B cell (primary cell): Measurements from ENCODE around the gene DPYSL4. TPM values are rescaled to one million over a fixed set of nuclear protein-coding genes. Genes with fewer than 3 reads are reported as not detected.

ENCODE experiments used
- ATAC-seq: fragments of 200-7000 bp; cut with Tn5 transposase; one replicate; pipeline ENCODE4 v1.10.0; 2021; ENCODE audit warnings: low read depth, mild to moderate bottlenecking, moderate number of reproducible peaks, moderate library complexity
- CTCF ChIA-PET: fragments of 350-600 bp; sonication (Branson Sonifier 250); formaldehyde crosslinking; loops from one replicate; lab custom pipeline; 2021; ENCODE audit warnings: antibody characterized with exemption, inconsistent platforms; lab: Charles Lee
- POLR2A ChIA-PET: fragments of 350-600 bp; sonication (Branson Sonifier 250); formaldehyde crosslinking; loops from one replicate; lab custom pipeline; 2021; ENCODE audit warnings: antibody characterized with exemption; lab: Charles Lee
- DNase-seq: peaks from one replicate; pipeline ENCODE4 v3.0.0; 2013
- H2AFZ ChIP-seq: 2 replicates; pipeline ENCODE4 v1.6.1; 2012; ENCODE audit warnings: mild to moderate bottlenecking, low read depth, low read length; ENCODE audit not compliant: insufficient read depth, poor library complexity, severe bottlenecking
- H3K27ac ChIP-seq, 2 donors: 1 replicate in 1 of 2; 2 replicates in 1 of 2; pipeline ENCODE4 v1.5.1; 2012 to 2013; ENCODE audit warnings: low read length in 2 of 2, mild to moderate bottlenecking in 2 of 2, moderate library complexity in 1 of 2
- H3K27me3 ChIP-seq, 4 experiments: fragments of 200-600 bp in 1 of 4; sonication (generic) in 1 of 4; replicated peaks in 1 of 4; 1 replicate in 2 of 4; 2 replicates in 2 of 4; pipeline versions ENCODE4 v1.6.1 to v1.7.0; 2013 to 2016; ENCODE audit warnings: low read length in 3 of 4, mild to moderate bottlenecking in 2 of 4, mixed read lengths in 1 of 4, moderate library complexity in 1 of 4; ENCODE audit not compliant: insufficient read depth in 4 of 4, control insufficient read depth in 3 of 4; ENCODE audit errors: control extremely low read depth in 1 of 4
- H3K36me3 ChIP-seq, 2 experiments: replicated peaks in 1 of 2; 1 replicate in 1 of 2; 2 replicates in 1 of 2; pipeline versions ENCODE4 v1.6.1 to v1.7.1; 2013; ENCODE audit warnings: low read length in 1 of 2; ENCODE audit not compliant: insufficient read depth in 2 of 2, control insufficient read depth in 1 of 2; ENCODE audit errors: control extremely low read depth in 1 of 2, extremely low read depth in 1 of 2
- H3K4me1 ChIP-seq, 2 donors: fragments of 200-600 bp in 1 of 2; sonication (generic) in 1 of 2; 1 replicate in 1 of 2; 2 replicates in 1 of 2; pipeline versions ENCODE4 v1.5.1 to v1.6.1; 2013 to 2017; ENCODE audit warnings: low read length in 2 of 2; ENCODE audit not compliant: control insufficient read depth in 2 of 2, insufficient read depth in 2 of 2
- H3K4me2 ChIP-seq: replicated peaks from 2 replicates; pipeline ENCODE3; 2012; ENCODE audit warnings: mild to moderate bottlenecking, low read depth, low read length; ENCODE audit not compliant: poor library complexity, severe bottlenecking
- H3K4me3 ChIP-seq, 5 experiments: fragments of 200-600 bp in 1 of 5; sonication (generic) in 1 of 5; 1 replicate in 3 of 5; 2 replicates in 2 of 5; pipeline versions ENCODE4 v1.5.1 to v1.7.0; 2011 to 2016; ENCODE audit warnings: low read length in 4 of 5, mild to moderate bottlenecking in 4 of 5, low read depth in 2 of 5, control low read depth in 1 of 5, moderate library complexity in 1 of 5; ENCODE audit not compliant: insufficient read depth in 1 of 5; ENCODE audit errors: control extremely low read depth in 1 of 5, extremely low read depth in 1 of 5
- H3K79me2 ChIP-seq: fragments of 200-600 bp; sonication (generic); one replicate; pipeline ENCODE4 v1.6.0; 2016; ENCODE audit warnings: low read length; ENCODE audit not compliant: control insufficient read depth, insufficient read depth
- H3K9ac ChIP-seq: fragments of 200-600 bp; sonication (generic); 2 replicates; pipeline ENCODE4 v1.6.1; 2017; ENCODE audit warnings: mild to moderate bottlenecking, low read length, moderate library complexity
- H3K9me3 ChIP-seq, 3 donors: one replicate each; pipeline versions ENCODE4 v1.6.1 to v1.7.1; 2013; ENCODE audit warnings: low read length in 2 of 3; ENCODE audit not compliant: control insufficient read depth in 2 of 3, insufficient read depth in 1 of 3; ENCODE audit errors: control extremely low read depth in 1 of 3
- H4K20me1 ChIP-seq: 2 replicates; pipeline ENCODE4 v1.6.0; 2012; ENCODE audit warnings: mild to moderate bottlenecking, low read length; ENCODE audit not compliant: insufficient read depth, control insufficient read depth, poor library complexity, severe bottlenecking
- H3K27ac Mint-ChIP-seq: one replicate; pipeline ENCODE4 v1.8.0; 2021; ENCODE audit warnings: mixed read lengths
- H3K27me3 Mint-ChIP-seq: one replicate; pipeline ENCODE4 v1.8.0; 2021; ENCODE audit warnings: mixed read lengths
- H3K4me1 Mint-ChIP-seq: one replicate; pipeline ENCODE4 v1.8.0; 2021; ENCODE audit warnings: mixed read lengths
- H3K4me3 Mint-ChIP-seq: one replicate; pipeline ENCODE4 v1.8.0; 2021; ENCODE audit warnings: mixed read lengths
- H3K9me3 Mint-ChIP-seq: one replicate; pipeline ENCODE4 v1.8.0; 2022; ENCODE audit warnings: mixed read lengths; ENCODE audit not compliant: insufficient read depth
- EZH2 ChIP-seq: IDR thresholded peaks from 2 replicates; pipeline ENCODE4 v1.6.1; 2012; ENCODE audit warnings: borderline replicate concordance, low read depth, mild to moderate bottlenecking, moderate library complexity, low read length; ENCODE audit not compliant: insufficient read depth, poor library complexity, severe bottlenecking
- WGBS: methylation state at CpG from one replicate; pipeline ENCODE4 v1.1.5; 2013; ENCODE audit warnings: missing lambda C conversion rate; ENCODE audit not compliant: insufficient coverage; 5-methylcytosine and 5-hydroxymethylcytosine counted together
- intact Hi-C: fragments of 100-400 bp; cut with micrococcal nuclease; formaldehyde crosslinking; loops from one replicate; pipeline ENCODE4 v1.10.0; 2022
- polyA plus RNA-seq: library from polyadenylated mRNA; depleted of rRNA; stranded (reverse); fragments of >200 nt; gene quantifications from 2 replicates; pipeline ENCODE4 v1.2.3, GENCODE V29; 2012
- total RNA-seq, 2 donors: library from RNA; stranded (reverse); fragments of 120-200 nt in 1 of 2; gene quantifications; 1 replicate in 1 of 2; 2 replicates in 1 of 2; pipeline versions ENCODE4 v1.2.3 to v1.2.4, GENCODE V29; 2013 to 2022
- TF ChIP-seq, protein P1 (sequence below): fragments of 200-600 bp; IDR thresholded peaks from one replicate; pipeline ENCODE4 v1.8.0; 2022; ENCODE audit warnings: antibody characterized with exemption, mild to moderate bottlenecking

The DPYSL4 gene
- total and polyA plus RNA-seq, 2 donors (not counting 1 experiment from before 2014, with no cell fraction given), result 0.03 to 0.22 TPM

DNA sequence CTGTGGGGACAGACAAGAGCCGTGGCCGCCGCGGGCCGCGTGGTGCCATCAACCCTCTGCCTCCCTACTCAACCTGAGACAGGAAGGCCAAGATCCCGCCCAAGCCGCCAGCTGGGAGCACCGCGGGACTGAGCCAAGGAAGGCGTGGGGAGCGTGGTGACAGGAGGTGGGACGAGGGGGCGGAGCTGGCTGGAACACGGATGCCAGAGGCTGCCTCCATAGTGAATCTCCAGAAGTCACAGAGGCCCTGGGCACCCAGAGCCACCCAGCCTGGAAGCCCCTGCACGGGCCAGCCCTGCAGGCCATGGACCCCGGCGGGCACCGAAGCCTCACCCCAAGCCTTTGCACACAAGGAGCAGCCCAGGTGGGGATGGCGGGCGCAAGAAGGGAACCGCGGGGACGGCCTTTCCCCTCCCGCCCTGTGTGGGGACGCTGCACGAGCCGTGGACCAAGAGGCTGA lies 18.1 kb upstream of the DPYSL4 start:
- Histone ChIP-seq H3K9ac (no peak overlapping the region), H3K4me2 (no peak overlapping the region), H3K4me3 (no peak overlapping the region), H3K9me3 (peaks cover 0 to 9% (median 0%) of the 10 kb centered on the region in 3 donors), H4K20me1 (no peaks in the 10 kb centered on the region), H3K36me3 (no peaks in the 10 kb centered on the region), H3K79me2 (no peaks in the 10 kb centered on the region), H3K4me1 (no peaks in the 10 kb centered on the region), H3K27ac (no peak overlapping the region), H3K27me3 (peaks cover 0 to 3% (median 0%) of the 10 kb centered on the region in 4 experiments), H2AFZ (no peak overlapping the region)
- H3K27me3 Mint-ChIP-seq, result peaks cover 8% of the 10 kb centered on the region
- WGBS, result 81% methylated on average over 28 of the region's 28 CpGs
- intact Hi-C loops, result no loop called here
- no peaks in the 10 kb centered on the region for H3K4me1 Mint-ChIP-seq
- ATAC-seq (no peak), DNase-seq (no peak)
- H3K9me3 Mint-ChIP-seq, result no peaks in the 10 kb centered on the region
- no peak overlapping the region for H3K4me3 Mint-ChIP-seq
- TF ChIP-seq EZH2, result no peak
- TF ChIP-seq, protein P1, sequence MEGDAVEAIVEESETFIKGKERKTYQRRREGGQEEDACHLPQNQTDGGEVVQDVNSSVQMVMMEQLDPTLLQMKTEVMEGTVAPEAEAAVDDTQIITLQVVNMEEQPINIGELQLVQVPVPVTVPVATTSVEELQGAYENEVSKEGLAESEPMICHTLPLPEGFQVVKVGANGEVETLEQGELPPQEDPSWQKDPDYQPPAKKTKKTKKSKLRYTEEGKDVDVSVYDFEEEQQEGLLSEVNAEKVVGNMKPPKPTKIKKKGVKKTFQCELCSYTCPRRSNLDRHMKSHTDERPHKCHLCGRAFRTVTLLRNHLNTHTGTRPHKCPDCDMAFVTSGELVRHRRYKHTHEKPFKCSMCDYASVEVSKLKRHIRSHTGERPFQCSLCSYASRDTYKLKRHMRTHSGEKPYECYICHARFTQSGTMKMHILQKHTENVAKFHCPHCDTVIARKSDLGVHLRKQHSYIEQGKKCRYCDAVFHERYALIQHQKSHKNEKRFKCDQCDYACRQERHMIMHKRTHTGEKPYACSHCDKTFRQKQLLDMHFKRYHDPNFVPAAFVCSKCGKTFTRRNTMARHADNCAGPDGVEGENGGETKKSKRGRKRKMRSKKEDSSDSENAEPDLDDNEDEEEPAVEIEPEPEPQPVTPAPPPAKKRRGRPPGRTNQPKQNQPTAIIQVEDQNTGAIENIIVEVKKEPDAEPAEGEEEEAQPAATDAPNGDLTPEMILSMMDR, result no peak
- POLR2A ChIA-PET, result no interaction called here
- H3K27ac Mint-ChIP-seq, result no peak overlapping the region
- CTCF ChIA-PET, result no interaction called here

DNA sequence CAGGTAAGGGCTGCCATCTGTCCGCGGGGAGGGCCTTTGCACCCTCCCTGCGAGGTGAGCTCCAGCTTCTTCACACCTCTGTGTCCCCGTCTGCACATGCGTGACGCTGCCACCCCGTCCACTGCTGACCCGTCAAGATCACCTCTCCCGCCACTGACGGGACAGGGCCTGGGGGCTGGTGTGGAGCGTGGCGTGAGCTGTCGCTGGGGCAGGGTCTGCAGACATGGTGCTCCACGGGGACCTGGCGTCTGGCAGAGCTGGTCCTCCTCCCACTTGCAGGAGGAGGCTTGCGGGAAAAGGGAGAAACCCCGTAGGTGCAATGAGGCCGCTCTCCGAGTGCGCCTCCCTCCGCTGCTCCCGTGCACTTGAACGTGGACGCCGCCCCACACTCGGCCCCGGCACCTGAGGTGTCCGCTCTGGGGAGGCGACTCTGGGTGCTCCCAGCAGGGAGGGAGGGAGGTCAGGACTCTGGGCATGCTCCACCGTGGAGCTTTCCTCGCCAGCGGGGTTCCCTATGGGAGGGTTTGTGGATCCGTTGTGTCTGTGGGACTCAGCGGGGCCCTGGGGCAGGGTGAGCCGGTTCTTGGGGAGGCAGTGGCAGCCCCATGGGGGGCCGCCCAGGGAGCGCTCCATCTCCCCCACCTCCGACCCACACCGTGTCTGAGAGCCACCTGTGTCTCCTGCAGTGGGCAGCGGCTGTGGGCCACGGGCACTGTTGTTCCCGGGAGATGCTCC lies 17.6 kb upstream of the DPYSL4 start:
- intact Hi-C loops, result no loop called here
- POLR2A ChIA-PET, result no interaction called here

More for the DNA sequence above, 17.6 kb upstream of the DPYSL4 start:
- Histone ChIP-seq H2AFZ (no peak overlapping the region), H3K27me3 (peaks cover 0 to 3% (median 0%) of the 10 kb centered on the region in 4 experiments), H3K4me1 (no peaks in the 10 kb centered on the region), H3K36me3 (no peaks in the 10 kb centered on the region), H3K79me2 (no peaks in the 10 kb centered on the region), H4K20me1 (no peaks in the 10 kb centered on the region), H3K27ac (no peak overlapping the region), H3K9ac (no peak overlapping the region), H3K9me3 (peaks cover 0 to 5% (median 0%) of the 10 kb centered on the region in 3 donors), H3K4me2 (no peak overlapping the region), H3K4me3 (no peak overlapping the region)
- 94% methylated on average over 37 of the region's 42 CpGs for WGBS
- CTCF ChIA-PET, result no interaction called here
- H3K4me1 Mint-ChIP-seq, result no peaks in the 10 kb centered on the region
- DNase-seq (no peak), ATAC-seq (no peak)
- H3K27me3 Mint-ChIP-seq, result peaks cover 8% of the 10 kb centered on the region
- H3K4me3 Mint-ChIP-seq, result no peak overlapping the region
- TF ChIP-seq, protein P1, result no peak
- TF ChIP-seq EZH2, result no peak
- no peaks in the 10 kb centered on the region for H3K9me3 Mint-ChIP-seq
- no peak overlapping the region for H3K27ac Mint-ChIP-seq
